IMR-90 (cell line): ENCODE results near the gene AKAP6.
"Not testable (repeated sequence)": the region's sequence is repeated elsewhere in the genome, so short reads cannot be mapped to it uniquely, and the experiment has no call there.

ENCODE experiments used
- CEBPB ChIP-seq: IDR thresholded peaks from 2 replicates; pipeline ENCODE4 v1.6.1; 2012; ENCODE audit warnings: low read depth, low read length, improper control_type of control experiment
- CTCF ChIP-seq: conservative IDR thresholded peaks from 2 replicates; pipeline ENCODE4 v1.5.1; 2012; ENCODE audit warnings: mild to moderate bottlenecking, low read depth, low read length, improper control_type of control experiment
- MXI1 ChIP-seq: IDR thresholded peaks from 2 replicates; pipeline ENCODE4 v1.6.1; 2012; ENCODE audit warnings: low read depth, mild to moderate bottlenecking, low read length, moderate library complexity, borderline replicate concordance
- RAD21 ChIP-seq: IDR thresholded peaks from 2 replicates; pipeline ENCODE4 v1.6.1; 2012; ENCODE audit warnings: low read length, improper control_type of control experiment
- RCOR1 ChIP-seq: IDR thresholded peaks from 2 replicates; pipeline ENCODE4 v1.6.1; 2012; ENCODE audit warnings: mild to moderate bottlenecking, low read length, improper control_type of control experiment; ENCODE audit not compliant: insufficient replicate concordance
- RFX5 ChIP-seq: IDR thresholded peaks from 2 replicates; pipeline ENCODE4 v1.8.0; 2012; ENCODE audit warnings: low read depth, mild to moderate bottlenecking, low read length, moderate library complexity
- USF2 ChIP-seq: fragments of 150-350 bp; IDR thresholded peaks from 2 replicates; pipeline ENCODE4 v1.6.1; 2017; ENCODE audit warnings: mild to moderate bottlenecking, antibody characterized with exemption, low read length, low read depth

GRCh38 chr14:32462553-32462952, 133.5 kb downstream of the AKAP6 start:
- TF ChIP-seq CTCF, RCOR1, CEBPB, RFX5, RAD21, USF2, MXI1: not testable (repeated sequence)
